ENCODE measurements around the gene BICD2. TPM values are rescaled to one million over a fixed set of nuclear protein-coding genes. Genes with fewer than 3 reads are reported as not detected.

BICD2 gene
- total and polyA plus RNA-seq, 10 of the 15 experiments (the other 5 are each of a cell fraction or from before 2014, with no cell fraction given) = 5.3 to 25.5 (median 14.4) TPM

DNA sequence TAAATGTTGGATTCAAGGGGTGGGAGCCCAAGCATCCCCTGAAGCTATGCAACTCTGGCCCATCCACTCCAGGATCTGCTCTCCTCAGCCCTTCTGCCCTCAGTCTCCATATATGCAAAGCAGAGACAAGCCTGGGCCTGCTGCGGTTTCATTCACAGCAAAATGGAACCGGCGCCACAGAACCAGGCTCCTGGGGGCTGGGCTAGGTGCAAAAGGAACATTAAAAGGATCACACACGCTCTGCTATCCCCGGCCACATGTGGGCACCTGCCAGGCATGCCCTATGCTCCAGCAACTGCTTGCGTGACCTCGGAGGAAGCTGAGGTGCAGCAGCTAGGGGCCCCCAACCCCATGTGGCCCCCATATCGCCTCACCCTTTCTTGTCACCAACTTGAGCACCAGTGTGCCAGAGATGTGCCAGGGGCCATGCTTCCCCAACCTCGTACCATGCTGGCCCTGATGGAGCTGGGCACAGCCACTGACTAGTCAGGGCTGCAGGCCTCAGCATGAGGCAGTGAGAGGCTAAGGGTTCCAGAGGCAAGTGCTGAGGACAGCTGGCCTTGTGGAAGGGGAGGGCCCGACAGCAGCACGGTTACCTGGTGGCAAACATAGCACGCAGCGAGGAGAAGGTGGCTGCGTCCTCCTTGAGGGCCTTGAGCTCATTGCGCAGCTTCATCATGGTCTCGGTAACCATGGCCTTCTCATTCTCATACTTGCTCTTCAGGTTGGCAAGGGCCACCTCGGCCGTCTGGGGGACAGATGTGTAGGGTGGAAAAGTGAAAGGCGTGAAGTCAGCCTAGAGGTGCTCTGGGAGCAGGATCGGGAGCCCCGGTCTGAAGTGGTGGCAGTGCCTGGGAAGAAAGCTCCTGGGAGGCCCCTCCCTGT lies 47.2 kb downstream of the BICD2 start:
- H3K9me3 ChIP-seq (replicated peaks; ENCODE audit: control insufficient read depth, insufficient read depth, low read length) = no peaks in the 10 kb centered on the region
- DNase-seq (ENCODE audit: low read depth, low spot score) (no peak), ATAC-seq (peak; percentile 78), FAIRE-seq (no peak)
- no peak overlapping the region for H3K4me3 ChIP-seq
- peak overlapping the region; percentile 32 for H3K9ac ChIP-seq (ENCODE audit: control insufficient read depth, insufficient read depth, low read length)
- peak overlapping the region; percentile 68 for H3K27ac ChIP-seq (ENCODE audit: control insufficient read depth, insufficient read depth)
- ChIA-PET RAD21 (ENCODE audit: unreplicated experiment) (interaction anchor here (0.6 to 4.5 kb wide), 9 partner anchors 12 to 579 kb away, joined by 3 to 32 read pairs (median 4); partner anchors contain the start of gene IPPK), SMC1A (ENCODE audit: uncharacterized antibody, unreplicated experiment) (interaction anchor here (0.6 to 4.5 kb wide), 5 partner anchors 12 to 159 kb away, joined by 3 to 31 read pairs (median 5); no protein-coding TSS in a partner anchor), POLR2A (interaction anchor here (0.6 kb wide), 1 partner anchor 512 kb away, joined by 3 read pairs; no protein-coding TSS in a partner anchor), CTCF (interaction anchor here (0.8 to 10.7 kb wide), 20 partner anchors 10 to 582 kb away, joined by 3 to 156 read pairs (median 4); no protein-coding TSS in a partner anchor)
- H3K4me1 ChIP-seq (ENCODE audit: control insufficient read depth, insufficient read depth, low read length) = peaks cover 45% of the 10 kb centered on the region
- TF ChIP-seq IKZF1 (conservative IDR thresholded peaks at IDR 0.05) (0 out of 2 replicates have a peak, but pooled peaks have one; percentile 2), EED (IDR thresholded peaks at IDR 0.05; ENCODE audit: low read depth) (peak; percentile 32; the same call in 1 of the 2 replicates), POU2F2 (IDR thresholded peaks at IDR 0.05; ENCODE audit: borderline replicate concordance, low read depth, low read length) (peak; percentile 98), RUNX3 (IDR thresholded peaks at IDR 0.05; ENCODE audit: low read length) (peak; percentile 89), BRCA1 (IDR thresholded peaks at IDR 0.05; ENCODE audit: low read depth, low read length) (no peak), YY1 (IDR thresholded peaks at IDR 0.05; ENCODE audit: low read depth, low read length) (peak; percentile 50; the same call in 1 of the 2 replicates), SUZ12 (IDR thresholded peaks at IDR 0.05; ENCODE audit: unreplicated experiment) (no peak)
- BruUV-seq (replicated peaks) = no TSS peak
- peaks cover 37 to 69% of the 10 kb centered on the region in 2 experiments for H3K36me3 ChIP-seq (ENCODE audit: control insufficient read depth in 2 of 2, insufficient read depth in 2 of 2, low read length in 1 of 2)
- peaks cover 2% of the 10 kb centered on the region; the same call in 1 of the 2 replicates for H3K79me2 ChIP-seq (ENCODE audit: control insufficient read depth, insufficient read depth, low read length)
- H4K20me1 ChIP-seq (ENCODE audit: control insufficient read depth, insufficient read depth) = no peaks in the 10 kb centered on the region; the same call in 1 of the 2 replicates
- intact Hi-C loops (cut with micrococcal nuclease; ENCODE audit: unreplicated experiment) (no loop called here), in situ Hi-C loops (cut with MboI) (loop anchor here (5.0 kb wide), 1 partner anchor 75 kb away; no protein-coding TSS in a partner anchor)
- no peaks in the 10 kb centered on the region for H3K27me3 ChIP-seq (replicated peaks in 1 of 2; ENCODE audit: control insufficient read depth in 2 of 2, insufficient read depth in 2 of 2, low read length in 1 of 2)
- no peak overlapping the region for H2AFZ ChIP-seq (ENCODE audit: control insufficient read depth, low read depth, low read length)
- 77% methylated on average over 21 of the region's 21 CpGs for WGBS (ENCODE audit: insufficient coverage, insufficient replicate concordance, low lambda C conversion rate, missing lambda C conversion rate)
- peak overlapping the region; percentile 85 for H3K4me2 ChIP-seq (ENCODE audit: control insufficient read depth, insufficient read depth)
